AG09319 (cell line): ENCODE results near the gene PRKCQ.

Source experiments
- DNase-seq: peaks from one replicate; pipeline ENCODE4 v3.0.0-alpha.2; 2010; ENCODE audit warnings: low read depth; ENCODE audit errors: extremely low read depth
- CTCF ChIP-seq: IDR thresholded peaks from 2 replicates; pipeline ENCODE4 v1.5.1; 2011; ENCODE audit warnings: low read depth, mild to moderate bottlenecking, inconsistent platforms, low read length, moderate library complexity

PRKCQ gene

GRCh38 chr10:6505300-6505699, 74.8 kb downstream of the PRKCQ start:
- no peak for DNase-seq
- TF ChIP-seq CTCF: no peak

- no peak for TF ChIP-seq CTCF
- no peak for DNase-seq
Measured at GRCh38 chr10:6504296-6504695, 75.8 kb downstream of the PRKCQ start.

- no peak for DNase-seq
- no peak for TF ChIP-seq CTCF
Measured at GRCh38 chr10:6503171-6503570, 76.9 kb downstream of the PRKCQ start.

GRCh38 chr10:6501931-6502330, 78.1 kb downstream of the PRKCQ start:
- no peak for TF ChIP-seq CTCF
- no peak for DNase-seq

- no peak for TF ChIP-seq CTCF
- no peak for DNase-seq
Measured at GRCh38 chr10:6499974-6500373, 80.1 kb downstream of the PRKCQ start.

- DNase-seq: no peak
- TF ChIP-seq CTCF: no peak
Measured at GRCh38 chr10:6498771-6499170, 81.3 kb downstream of the PRKCQ start.

GRCh38 chr10:6497620-6498019, 82.5 kb downstream of the PRKCQ start:
- DNase-seq: no peak
- TF ChIP-seq CTCF: no peak
